K562 (cell line): ENCODE results near the gene CCDC34. TPM values are rescaled to one million over a fixed set of nuclear protein-coding genes. Genes with fewer than 3 reads are reported as not detected.

Experiments
- CBX2 ChIP-seq: fragments of 200-600 bp; sonication (generic); IDR thresholded peaks from one replicate; pipeline ENCODE4 v1.6.1; 2012; ENCODE audit warnings: mild to moderate bottlenecking, low read length, inconsistent platforms; ENCODE audit not compliant: insufficient read depth, poor library complexity, severe bottlenecking
- CREB1 ChIP-seq, 2 experiments: sonication (generic) in 1 of 2; formaldehyde crosslinking in 1 of 2; IDR thresholded peaks; 2 replicates each; pipeline versions ENCODE4 v1.6.1 to v1.8.0; 2012 to 2022; ENCODE audit warnings: inconsistent platforms in 1 of 2, mild to moderate bottlenecking in 1 of 2, missing genetic modification reagents in 1 of 2, moderate library complexity in 1 of 2
- DACH1 ChIP-seq: fragments of 450-650 bp; IDR thresholded peaks from 2 replicates; pipeline ENCODE4 v1.6.1; 2018; ENCODE audit not compliant: partially characterized antibody
- FOXA1 ChIP-seq: fragments of 450-650 bp; IDR thresholded peaks from 2 replicates; pipeline ENCODE4 v1.6.1; 2016; ENCODE audit warnings: mild to moderate bottlenecking, borderline replicate concordance
- GABPB1 ChIP-seq: sonication (generic); formaldehyde crosslinking; IDR thresholded peaks from 2 replicates; pipeline ENCODE4 v1.8.0; 2022; ENCODE audit warnings: mild to moderate bottlenecking, missing genetic modification reagents
- MECOM ChIP-seq: fragments of 250-450 bp; sonication (Bioruptor Pico); IDR thresholded peaks from 2 replicates; pipeline ENCODE4 v1.8.0; 2022; ENCODE audit warnings: inconsistent platforms
- NCOR1 ChIP-seq: fragments of 450-650 bp; IDR thresholded peaks from 2 replicates; pipeline ENCODE4 v1.6.1; 2016; ENCODE audit warnings: mild to moderate bottlenecking, moderate library complexity
- RAD21 ChIP-seq, 2 experiments: fragments of 250-450 bp in 1 of 2; fragments of 450-650 bp in 1 of 2; sonication (Bioruptor Pico) in 1 of 2; formaldehyde crosslinking in 1 of 2; IDR thresholded peaks in 1 of 2; conservative IDR thresholded peaks in 1 of 2; 2 replicates each; pipeline versions ENCODE4 v1.4.0 to v1.8.0; 2020 to 2022; ENCODE audit warnings: mild to moderate bottlenecking in 2 of 2, moderate library complexity in 1 of 2
- RBM14 ChIP-seq: fragments of 200-400 bp; formaldehyde crosslinking; IDR thresholded peaks from 2 replicates; pipeline ENCODE4 v1.6.1; 2018; ENCODE audit warnings: low read depth, mild to moderate bottlenecking, low read length, moderate library complexity, borderline replicate concordance; ENCODE audit not compliant: insufficient read depth
- SREBF1 ChIP-seq: fragments of 150-350 bp; IDR thresholded peaks from 2 replicates; pipeline ENCODE4 v1.6.1; 2014; ENCODE audit warnings: antibody characterized with exemption, low read depth, low read length, borderline replicate concordance
- TSC22D4 ChIP-seq: fragments of 450-650 bp; IDR thresholded peaks from 2 replicates; pipeline ENCODE4 v1.6.1; 2016; ENCODE audit warnings: missing genetic modification characterization, missing biosample characterization, control low read depth
- XRCC4 ChIP-seq: IDR thresholded peaks from one replicate; pipeline ENCODE4 v1.6.1; 2011; ENCODE audit not compliant: insufficient read depth, insufficient read length; ENCODE audit errors: extremely low read depth
- XRCC5 ChIP-seq: fragments of 200-400 bp; formaldehyde crosslinking; IDR thresholded peaks from 2 replicates; pipeline ENCODE4 v1.6.1; 2017; ENCODE audit warnings: low read depth, mild to moderate bottlenecking, low read length
- ZNF780A ChIP-seq: fragments of 250-450 bp; sonication (Bioruptor Pico); IDR thresholded peaks from 2 replicates; pipeline ENCODE4 v1.5.0; 2021; ENCODE audit warnings: mild to moderate bottlenecking
- ZSCAN29 ChIP-seq: fragments of 450-650 bp; IDR thresholded peaks from 2 replicates; pipeline ENCODE4 v1.6.1; 2017
- polyA plus RNA-seq, 8 experiments: library from polyadenylated mRNA; depleted of rRNA in 4 of 8; stranded (reverse) in 5 of 8; unstranded in 3 of 8; fragments of >200 nt; fragmentation: Nextera tagmentation in 2 of 8; fragmentation: Illumina TruSeq in 1 of 8; extraction: Ambion mirVana in 2 of 8; extraction: Trizol in 1 of 8; gene quantifications; 2 replicates each; pipeline versions ENCODE4 v1.2.1 to v1.2.3, GENCODE V29; 2011 to 2014; ENCODE audit warnings: inconsistent platforms in 1 of 8, missing spikeins in 1 of 8
- total RNA-seq, 7 experiments: library from RNA; depleted of rRNA in 6 of 7; stranded (reverse); fragments of >200 nt in 6 of 7; fragmentation: Illumina TruSeq in 2 of 7; extraction: Trizol in 2 of 7; gene quantifications; 2 replicates each; pipeline versions ENCODE4 v1.2.1 to v1.2.3, GENCODE V29; 2011 to 2021; ENCODE audit warnings: low replicate concordance in 1 of 7
- TF ChIP-seq, protein P1 (sequence below), 3 experiments: fragments of 200-800 bp in 1 of 3; fragments of 250-450 bp in 1 of 3; fragments of 450-650 bp in 1 of 3; sonication (Bioruptor Pico) in 1 of 3; sonication (Bioruptor generic) in 1 of 3; formaldehyde crosslinking in 1 of 3; IDR thresholded peaks; 2 replicates each; pipeline versions ENCODE4 v1.6.1 to v1.8.0; 2016 to 2022; ENCODE audit warnings: mild to moderate bottlenecking in 2 of 3, missing genetic modification characterization in 2 of 3, missing compliant biosample characterization in 1 of 3, moderate library complexity in 1 of 3
- TF ChIP-seq, protein P2 (sequence below): fragments of 250-450 bp; sonication (Bioruptor Pico); IDR thresholded peaks from 2 replicates; pipeline ENCODE4 v1.5.1; 2021; ENCODE audit warnings: mild to moderate bottlenecking
- TF ChIP-seq, protein P3 (sequence below): fragments of 250-450 bp; sonication (Bioruptor Pico); IDR thresholded peaks from 2 replicates; pipeline ENCODE4 v1.4.0; 2020
- TF ChIP-seq, protein P4 (sequence below), 2 experiments: fragments of 450-650 bp; conservative IDR thresholded peaks; 2 replicates each; pipeline ENCODE4 v1.6.1; 2017; ENCODE audit warnings: mild to moderate bottlenecking in 2 of 2, moderate library complexity in 2 of 2

The CCDC34 gene
- total and polyA plus RNA-seq, 9 of the 15 experiments (the other 6 are each of a cell fraction or from before 2014, with no cell fraction given): 6.2 to 42.0 (median 15.7) TPM

DNA sequence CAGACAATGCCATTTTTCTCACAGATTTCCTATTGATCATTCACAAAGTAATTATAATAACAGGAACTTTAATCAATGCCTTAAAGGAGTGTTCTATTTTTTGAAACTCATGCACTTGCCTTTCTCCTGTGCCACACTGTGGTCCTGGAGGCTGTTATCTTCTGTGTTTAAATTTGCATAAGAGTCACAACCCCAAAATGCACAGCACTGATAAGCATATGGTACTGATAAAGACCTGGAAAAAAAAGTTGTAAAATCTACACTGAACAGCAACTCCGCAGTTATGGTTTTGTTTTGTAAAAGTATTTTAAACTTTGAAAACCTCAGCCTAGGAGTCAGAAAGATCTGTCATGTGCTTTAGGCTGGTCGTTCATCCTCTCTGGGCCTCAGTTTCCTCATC is 9.1 kb upstream of the CCDC34 start (continued):
- TF ChIP-seq RAD21 (CRISPR knock-in tag; conservative IDR thresholded peaks at IDR 0.05 in 1 of 2, IDR thresholded peaks at IDR 0.05 in 1 of 2): peak in 1 of 2 experiments; percentile 14; a peak in 1 of 4 replicates
- TF ChIP-seq RBM14: no peak
- no peak for TF ChIP-seq TSC22D4
- no peak for TF ChIP-seq ZSCAN29
- no peak for TF ChIP-seq CBX2
- TF ChIP-seq, protein P1, sequence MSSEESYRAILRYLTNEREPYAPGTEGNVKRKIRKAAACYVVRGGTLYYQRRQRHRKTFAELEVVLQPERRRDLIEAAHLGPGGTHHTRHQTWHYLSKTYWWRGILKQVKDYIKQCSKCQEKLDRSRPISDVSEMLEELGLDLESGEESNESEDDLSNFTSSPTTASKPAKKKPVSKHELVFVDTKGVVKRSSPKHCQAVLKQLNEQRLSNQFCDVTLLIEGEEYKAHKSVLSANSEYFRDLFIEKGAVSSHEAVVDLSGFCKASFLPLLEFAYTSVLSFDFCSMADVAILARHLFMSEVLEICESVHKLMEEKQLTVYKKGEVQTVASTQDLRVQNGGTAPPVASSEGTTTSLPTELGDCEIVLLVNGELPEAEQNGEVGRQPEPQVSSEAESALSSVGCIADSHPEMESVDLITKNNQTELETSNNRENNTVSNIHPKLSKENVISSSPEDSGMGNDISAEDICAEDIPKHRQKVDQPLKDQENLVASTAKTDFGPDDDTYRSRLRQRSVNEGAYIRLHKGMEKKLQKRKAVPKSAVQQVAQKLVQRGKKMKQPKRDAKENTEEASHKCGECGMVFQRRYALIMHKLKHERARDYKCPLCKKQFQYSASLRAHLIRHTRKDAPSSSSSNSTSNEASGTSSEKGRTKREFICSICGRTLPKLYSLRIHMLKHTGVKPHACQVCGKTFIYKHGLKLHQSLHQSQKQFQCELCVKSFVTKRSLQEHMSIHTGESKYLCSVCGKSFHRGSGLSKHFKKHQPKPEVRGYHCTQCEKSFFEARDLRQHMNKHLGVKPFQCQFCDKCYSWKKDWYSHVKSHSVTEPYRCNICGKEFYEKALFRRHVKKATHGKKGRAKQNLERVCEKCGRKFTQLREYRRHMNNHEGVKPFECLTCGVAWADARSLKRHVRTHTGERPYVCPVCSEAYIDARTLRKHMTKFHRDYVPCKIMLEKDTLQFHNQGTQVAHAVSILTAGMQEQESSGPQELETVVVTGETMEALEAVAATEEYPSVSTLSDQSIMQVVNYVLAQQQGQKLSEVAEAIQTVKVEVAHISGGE (CRISPR knock-in tag; IDR thresholded peaks at IDR 0.05): peak in 1 of 3 experiments; percentile 49; a peak in 1 of 6 replicates
- TF ChIP-seq, protein P2, sequence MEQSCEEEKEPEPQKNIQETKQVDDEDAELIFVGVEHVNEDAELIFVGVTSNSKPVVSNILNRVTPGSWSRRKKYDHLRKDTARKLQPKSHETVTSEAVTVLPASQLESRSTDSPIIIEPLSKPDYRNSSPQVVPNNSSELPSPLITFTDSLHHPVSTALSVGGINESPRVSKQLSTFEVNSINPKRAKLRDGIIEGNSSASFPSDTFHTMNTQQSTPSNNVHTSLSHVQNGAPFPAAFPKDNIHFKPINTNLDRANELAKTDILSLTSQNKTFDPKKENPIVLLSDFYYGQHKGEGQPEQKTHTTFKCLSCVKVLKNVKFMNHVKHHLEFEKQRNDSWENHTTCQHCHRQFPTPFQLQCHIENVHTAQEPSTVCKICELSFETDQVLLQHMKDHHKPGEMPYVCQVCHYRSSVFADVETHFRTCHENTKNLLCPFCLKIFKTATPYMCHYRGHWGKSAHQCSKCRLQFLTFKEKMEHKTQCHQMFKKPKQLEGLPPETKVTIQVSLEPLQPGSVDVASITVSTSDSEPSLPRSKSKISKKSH: no peak
- TF ChIP-seq, protein P3, sequence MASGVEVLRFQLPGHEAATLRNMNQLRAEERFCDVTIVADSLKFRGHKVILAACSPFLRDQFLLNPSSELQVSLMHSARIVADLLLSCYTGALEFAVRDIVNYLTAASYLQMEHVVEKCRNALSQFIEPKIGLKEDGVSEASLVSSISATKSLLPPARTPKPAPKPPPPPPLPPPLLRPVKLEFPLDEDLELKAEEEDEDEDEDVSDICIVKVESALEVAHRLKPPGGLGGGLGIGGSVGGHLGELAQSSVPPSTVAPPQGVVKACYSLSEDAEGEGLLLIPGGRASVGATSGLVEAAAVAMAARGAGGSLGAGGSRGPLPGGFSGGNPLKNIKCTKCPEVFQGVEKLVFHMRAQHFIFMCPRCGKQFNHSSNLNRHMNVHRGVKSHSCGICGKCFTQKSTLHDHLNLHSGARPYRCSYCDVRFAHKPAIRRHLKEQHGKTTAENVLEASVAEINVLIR (CRISPR knock-in tag): no peak
- no peak for TF ChIP-seq GABPB1 (CRISPR knock-in tag)
- no peak for TF ChIP-seq DACH1
- TF ChIP-seq ZNF780A (CRISPR knock-in tag): no peak
- no peak for TF ChIP-seq FOXA1
- TF ChIP-seq XRCC4: no peak
- no peak for TF ChIP-seq MECOM
- TF ChIP-seq SREBF1: no peak
- peak; percentile 92 for TF ChIP-seq NCOR1
- no peak for TF ChIP-seq CREB1 (IDR thresholded peaks at IDR 0.05)
- no peak for TF ChIP-seq CREB1 (CRISPR knock-in tag; IDR thresholded peaks at IDR 0.05)
- TF ChIP-seq XRCC5: no peak
- TF ChIP-seq, protein P4, sequence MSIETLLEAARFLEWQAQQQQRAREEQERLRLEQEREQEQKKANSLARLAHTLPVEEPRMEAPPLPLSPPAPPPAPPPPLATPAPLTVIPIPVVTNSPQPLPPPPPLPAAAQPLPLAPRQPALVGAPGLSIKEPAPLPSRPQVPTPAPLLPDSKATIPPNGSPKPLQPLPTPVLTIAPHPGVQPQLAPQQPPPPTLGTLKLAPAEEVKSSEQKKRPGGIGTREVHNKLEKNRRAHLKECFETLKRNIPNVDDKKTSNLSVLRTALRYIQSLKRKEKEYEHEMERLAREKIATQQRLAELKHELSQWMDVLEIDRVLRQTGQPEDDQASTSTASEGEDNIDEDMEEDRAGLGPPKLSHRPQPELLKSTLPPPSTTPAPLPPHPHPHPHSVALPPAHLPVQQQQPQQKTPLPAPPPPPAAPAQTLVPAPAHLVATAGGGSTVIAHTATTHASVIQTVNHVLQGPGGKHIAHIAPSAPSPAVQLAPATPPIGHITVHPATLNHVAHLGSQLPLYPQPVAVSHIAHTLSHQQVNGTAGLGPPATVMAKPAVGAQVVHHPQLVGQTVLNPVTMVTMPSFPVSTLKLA (conservative IDR thresholded peaks at IDR 0.05): peak in 1 of 2 experiments; percentile 41; a peak in 1 of 4 replicates
